Thyroid gland (tissue), 4 donors: ENCODE measurements around the gene CNTNAP1. TPM values are rescaled to one million over a fixed set of nuclear protein-coding genes. Genes with fewer than 3 reads are reported as not detected.

Experiments
- DNase-seq, 2 donors: peaks; one replicate each; pipeline ENCODE4 v3.0.0-alpha.2; 2019
- H3K27ac ChIP-seq, 3 donors: fragments of 200-600 bp; sonication (generic); 1 replicate in 2 of 3; 2 replicates in 1 of 3; pipeline ENCODE4 v1.5.1; 2016 to 2019; ENCODE audit warnings: mild to moderate bottlenecking in 1 of 3, moderate library complexity in 1 of 3
- H3K27me3 ChIP-seq: fragments of 200-600 bp; sonication (generic); one replicate; pipeline ENCODE4 v1.5.1; 2019
- H3K36me3 ChIP-seq, 2 donors: fragments of 200-600 bp; sonication (generic); one replicate each; pipeline ENCODE4 v1.5.1; 2016 to 2019
- H3K4me1 ChIP-seq, 2 donors: fragments of 200-600 bp; sonication (generic); one replicate each; pipeline ENCODE4 v1.5.1; 2017 to 2019
- H3K4me3 ChIP-seq, 3 donors: fragments of 200-600 bp; sonication (generic); replicated peaks in 1 of 3; 1 replicate in 2 of 3; 2 replicates in 1 of 3; pipeline ENCODE4 v1.5.1; 2016; ENCODE audit warnings: mild to moderate bottlenecking in 1 of 3
- H3K9me3 ChIP-seq: fragments of 200-600 bp; sonication (generic); one replicate; pipeline ENCODE4 v1.5.1; 2017
- CTCF ChIP-seq, 6 experiments: fragments of 200-600 bp in 3 of 6; fragments of 450-650 bp in 3 of 6; sonication (generic) in 3 of 6; IDR thresholded peaks; one replicate each; pipeline ENCODE4 v1.5.1; 2016 to 2019; ENCODE audit warnings: antibody characterized with exemption in 6 of 6, mild to moderate bottlenecking in 2 of 6, inconsistent platforms in 1 of 6, moderate library complexity in 1 of 6
- POLR2A ChIP-seq, 2 donors: fragments of 450-650 bp; IDR thresholded peaks; one replicate each; pipeline ENCODE4 v1.6.1; 2017; ENCODE audit warnings: antibody characterized with exemption in 2 of 2, mild to moderate bottlenecking in 2 of 2, moderate library complexity in 1 of 2
- WGBS, 2 donors: methylation state at CpG; one replicate each; pipeline ENCODE4 v1.1.5; 2017; 5-methylcytosine and 5-hydroxymethylcytosine counted together
- intact Hi-C: fragments of 100-400 bp; cut with DNase I; formaldehyde crosslinking; loops from one replicate; pipeline ENCODE4 v1.15.1; 2023
- total RNA-seq, 4 donors: library from RNA; depleted of rRNA; stranded (reverse); fragments of >200 nt; gene quantifications; one replicate each; pipeline ENCODE4 v1.2.3, GENCODE V29; 2016

Gene CNTNAP1
- total RNA-seq, 4 donors from 2014 or later = 2.3 to 4.2 (median 2.5) TPM

DNA sequence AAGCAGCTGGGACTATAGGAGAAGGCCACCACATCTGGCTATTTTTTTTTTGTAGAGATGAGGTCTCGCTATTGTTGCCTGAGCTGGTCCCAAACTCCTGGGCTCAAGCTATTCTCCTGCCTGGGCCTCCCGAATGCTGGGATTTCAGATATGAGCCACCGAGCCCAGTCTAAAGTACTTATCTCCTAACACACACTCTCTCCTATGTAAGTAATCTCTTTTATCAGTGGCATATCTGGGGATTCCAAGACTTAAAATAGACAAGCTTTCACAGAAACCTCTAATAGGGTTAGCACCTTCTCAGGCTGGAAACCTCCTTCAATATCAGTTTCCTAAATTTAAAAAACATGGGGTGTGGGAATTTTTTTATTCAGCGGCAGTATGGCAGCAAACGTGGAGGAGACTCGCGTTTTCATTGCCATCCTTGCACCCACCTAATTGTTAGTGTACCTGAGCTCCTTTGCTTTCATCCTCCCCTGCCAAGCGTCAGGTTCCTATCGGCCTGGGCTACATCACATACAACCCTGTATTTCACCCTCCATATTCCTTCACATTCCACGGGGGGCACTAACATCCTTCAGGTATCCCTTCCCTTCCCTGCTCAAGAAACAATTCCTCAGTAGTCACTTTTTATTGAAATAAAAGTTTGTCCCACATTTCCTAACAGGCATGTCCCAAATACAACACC is 61.4 kb downstream of the CNTNAP1 start:
- Histone ChIP-seq H3K9me3 (no peaks in the 10 kb centered on the region), H3K36me3 (no peaks in the 10 kb centered on the region), H3K27me3 (no peaks in the 10 kb centered on the region), H3K27ac (peak overlapping the region; percentile 82 to 93 (median 92)), H3K4me1 (peaks cover 10 to 29% of the 10 kb centered on the region in 2 donors), H3K4me3 (peak overlapping the region; percentile 33 to 69 (median 58))
- no peak for TF ChIP-seq CTCF (IDR thresholded peaks at IDR 0.05)
- TF ChIP-seq POLR2A (IDR thresholded peaks at IDR 0.05) = no peak
- 50 to 54% methylated on average over 10 of the region's 10 CpGs for WGBS, 2 donors
- no peak for DNase-seq
- intact Hi-C loops = no loop called here

GRCh38 chr17:42744283-42744805 is 62.0 kb downstream of the CNTNAP1 start:
- H3K4me1 ChIP-seq = peaks cover 10 to 29% of the 10 kb centered on the region in 2 donors
- TF ChIP-seq CTCF (IDR thresholded peaks at IDR 0.05) = peak in 1 of 6 experiments; percentile 1
- TF ChIP-seq POLR2A (IDR thresholded peaks at IDR 0.05) = no peak
- intact Hi-C loops = no loop called here
- H3K4me3 ChIP-seq = peak overlapping the region; percentile 33 to 69 (median 58)
- peak overlapping the region; percentile 82 to 93 (median 92) for H3K27ac ChIP-seq
- DNase-seq = peak; percentile 84 to 86
- H3K27me3 ChIP-seq = no peaks in the 10 kb centered on the region
- 0 to 1% methylated on average over 20 to 24 of the region's 32 CpGs for WGBS, 2 donors
- H3K36me3 ChIP-seq = no peaks in the 10 kb centered on the region
- H3K9me3 ChIP-seq = no peaks in the 10 kb centered on the region

- Histone ChIP-seq H3K27ac (peak within 1 kb of the TSS; percentile 82 to 93 (median 92)), H3K36me3 (no peaks in the 10 kb centered on the region), H3K4me3 (peak within 1 kb of the TSS; percentile 33 to 69 (median 58)), H3K9me3 (no peaks in the 10 kb centered on the region), H3K4me1 (peaks cover 10 to 29% of the 10 kb centered on the region in 2 donors), H3K27me3 (no peaks in the 10 kb centered on the region)
- intact Hi-C loops = no loop called here
- 14 to 31% methylated on average over 10 to 23 of the region's 50 CpGs for WGBS, 2 donors
- peak; percentile 86 to 89 for DNase-seq
- TF ChIP-seq CTCF (IDR thresholded peaks at IDR 0.05) (peak in 1 of 6 experiments; percentile 32), POLR2A (IDR thresholded peaks at IDR 0.05) (peak; percentile 44 to 85)
Observed at GRCh38 chr17:42744806-42745617, 62.7 kb downstream of the CNTNAP1 start, which contains the start of gene EZH1. Gene EZH1, minus strand, starts transcription at chr17:42745040. Its CDS starts 16,099 bp downstream, at chr17:42728941.

- no peaks in the 10 kb centered on the region for H3K36me3 ChIP-seq
- DNase-seq = no peak
- peak overlapping the region; percentile 39 to 54 (median 40) for H3K27ac ChIP-seq
- 39 to 41% methylated on average over 7 of the region's 7 CpGs for WGBS, 2 donors
- intact Hi-C loops = no loop called here
- TF ChIP-seq POLR2A (IDR thresholded peaks at IDR 0.05) (no peak), CTCF (IDR thresholded peaks at IDR 0.05) (no peak)
- no peaks in the 10 kb centered on the region for H3K9me3 ChIP-seq
- H3K4me1 ChIP-seq = peaks cover 8 to 30% of the 10 kb centered on the region in 2 donors
- H3K27me3 ChIP-seq = no peaks in the 10 kb centered on the region
- H3K4me3 ChIP-seq = no peak overlapping the region
Observed at GRCh38 chr17:42748202-42748907, 66.0 kb downstream of the CNTNAP1 start.
